MM.1S (cell line): ENCODE data around the gene ECHDC3.

ENCODE experiments used
- EZH2phosphoT487 ChIP-seq: fragments of 300-600 bp; sonication (generic); IDR thresholded peaks from 2 replicates; pipeline ENCODE4 v1.6.1; 2018; ENCODE audit warnings: antibody characterized with exemption, low read length
- TF ChIP-seq, protein P1 (sequence below): fragments of 300-600 bp; sonication (generic); IDR thresholded peaks from 2 replicates; pipeline ENCODE4 v1.5.1; 2016; ENCODE audit warnings: antibody characterized with exemption, low read length, mixed read lengths

DNA sequence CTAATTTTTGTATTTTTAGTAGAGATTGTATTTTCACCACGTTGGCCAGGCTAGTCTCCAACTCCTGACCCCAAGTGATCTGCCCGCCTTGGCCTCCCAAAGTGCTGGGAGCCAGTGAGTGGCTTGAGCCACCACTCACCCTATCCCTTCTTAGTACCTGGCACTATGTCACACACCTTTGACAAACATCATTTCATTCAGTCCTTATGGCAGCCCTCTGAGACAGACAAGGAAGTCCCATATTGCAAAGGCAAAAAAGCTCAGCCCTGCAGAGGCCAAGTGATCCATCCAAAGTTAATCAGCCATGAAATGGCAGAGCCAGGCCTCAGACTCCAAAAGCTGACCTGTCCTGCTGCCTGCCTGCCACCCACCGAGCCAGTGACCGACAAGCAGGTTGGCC, 39.9 kb upstream of the ECHDC3 start:
- TF ChIP-seq, protein P1, sequence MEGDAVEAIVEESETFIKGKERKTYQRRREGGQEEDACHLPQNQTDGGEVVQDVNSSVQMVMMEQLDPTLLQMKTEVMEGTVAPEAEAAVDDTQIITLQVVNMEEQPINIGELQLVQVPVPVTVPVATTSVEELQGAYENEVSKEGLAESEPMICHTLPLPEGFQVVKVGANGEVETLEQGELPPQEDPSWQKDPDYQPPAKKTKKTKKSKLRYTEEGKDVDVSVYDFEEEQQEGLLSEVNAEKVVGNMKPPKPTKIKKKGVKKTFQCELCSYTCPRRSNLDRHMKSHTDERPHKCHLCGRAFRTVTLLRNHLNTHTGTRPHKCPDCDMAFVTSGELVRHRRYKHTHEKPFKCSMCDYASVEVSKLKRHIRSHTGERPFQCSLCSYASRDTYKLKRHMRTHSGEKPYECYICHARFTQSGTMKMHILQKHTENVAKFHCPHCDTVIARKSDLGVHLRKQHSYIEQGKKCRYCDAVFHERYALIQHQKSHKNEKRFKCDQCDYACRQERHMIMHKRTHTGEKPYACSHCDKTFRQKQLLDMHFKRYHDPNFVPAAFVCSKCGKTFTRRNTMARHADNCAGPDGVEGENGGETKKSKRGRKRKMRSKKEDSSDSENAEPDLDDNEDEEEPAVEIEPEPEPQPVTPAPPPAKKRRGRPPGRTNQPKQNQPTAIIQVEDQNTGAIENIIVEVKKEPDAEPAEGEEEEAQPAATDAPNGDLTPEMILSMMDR: no peak
- no peak for TF ChIP-seq EZH2phosphoT487
